ENCODE results near the gene RRAS2.
"Not testable (repeated sequence)": the region's sequence is repeated elsewhere in the genome, so short reads cannot be mapped to it uniquely, and the experiment has no call there.

The RRAS2 gene

DNA sequence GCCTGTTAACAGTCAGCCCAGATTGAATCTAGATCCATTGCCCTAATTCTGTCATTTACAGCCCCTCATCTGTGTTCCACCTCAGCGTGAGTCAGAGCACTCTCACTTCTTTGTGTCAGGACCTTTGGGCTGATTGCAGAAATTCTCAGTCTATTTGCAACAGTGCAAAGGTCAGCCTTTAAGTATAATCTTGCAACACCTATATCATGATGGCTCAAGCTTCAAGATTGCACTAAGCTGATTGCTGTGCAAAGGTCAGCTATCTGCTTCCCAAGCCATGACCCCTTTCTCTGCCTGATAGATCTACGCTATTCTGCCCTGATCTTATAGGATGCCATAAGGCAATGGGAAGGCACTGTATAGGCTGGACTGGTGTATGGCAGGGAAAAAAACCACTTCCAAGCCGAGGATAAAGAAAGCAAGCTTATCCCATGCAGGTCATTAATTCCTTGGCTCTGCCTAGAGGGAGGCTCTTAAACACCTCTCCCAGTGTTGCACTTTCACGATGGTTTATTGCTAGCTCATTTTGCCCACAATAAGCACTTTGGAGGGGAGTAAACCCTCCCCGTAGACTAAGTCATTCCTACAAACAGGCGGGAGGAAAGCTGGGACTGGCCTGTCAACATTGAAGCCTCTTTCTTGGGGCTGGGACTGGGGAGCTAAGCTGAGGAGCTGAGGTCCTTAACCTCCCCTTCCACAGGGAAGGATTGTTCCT, 100.6 kb downstream of the RRAS2 start:
- H3K4me1 ChIP-seq (ENCODE audit: control insufficient read depth, insufficient read depth, low read length) = peaks cover 36% of the 10 kb centered on the region
- H3K27me3 ChIP-seq (ENCODE audit: control insufficient read depth in 1 of 2, insufficient read depth in 2 of 2, low read length in 2 of 2) = no peaks in the 10 kb centered on the region
- no peak overlapping the region for H3K9ac ChIP-seq (ENCODE audit: low read length in 2 of 2)
- no peak overlapping the region for H3K27ac ChIP-seq (ENCODE audit: low read length)
- H3K36me3 ChIP-seq (ENCODE audit: control insufficient read depth in 2 of 2, insufficient read depth in 2 of 2, low read length in 2 of 2) = peaks cover 44 to 65% of the 10 kb centered on the region in 2 donors
- H3K4me3 ChIP-seq (ENCODE audit: low read length in 2 of 2) = no peak overlapping the region
- no peaks in the 10 kb centered on the region for H3K9me3 ChIP-seq (ENCODE audit: control insufficient read depth in 2 of 2, low read length in 2 of 2)

DNA sequence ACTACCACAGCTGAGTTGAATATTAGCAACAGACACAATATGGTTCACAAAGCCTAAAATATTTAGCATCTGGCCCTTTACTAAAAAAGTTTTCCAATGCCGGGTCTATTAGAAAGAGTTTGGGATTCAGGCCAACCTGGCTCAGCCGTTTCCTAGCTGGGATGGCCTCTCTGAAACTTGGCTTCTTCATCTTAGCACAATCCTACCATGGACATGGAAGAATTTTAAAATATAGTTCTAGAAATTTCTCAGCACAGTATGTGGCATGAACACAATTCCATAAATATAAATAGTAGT, 103.8 kb downstream of the RRAS2 start:
- no peaks in the 10 kb centered on the region for H3K27me3 ChIP-seq (ENCODE audit: control insufficient read depth in 1 of 2, insufficient read depth in 2 of 2, low read length in 2 of 2)
- H3K27ac ChIP-seq (ENCODE audit: low read length) = no peak overlapping the region
- H3K9me3 ChIP-seq (ENCODE audit: control insufficient read depth in 2 of 2, low read length in 2 of 2) = no peaks in the 10 kb centered on the region
- H3K4me1 ChIP-seq (ENCODE audit: control insufficient read depth, insufficient read depth, low read length) = peaks cover 28% of the 10 kb centered on the region
- H3K4me3 ChIP-seq (ENCODE audit: low read length in 2 of 2) = no peak overlapping the region
- no peak overlapping the region for H3K9ac ChIP-seq (ENCODE audit: low read length in 2 of 2)
- H3K36me3 ChIP-seq (ENCODE audit: control insufficient read depth in 2 of 2, insufficient read depth in 2 of 2, low read length in 2 of 2) = peaks cover 29 to 48% of the 10 kb centered on the region in 2 donors

DNA sequence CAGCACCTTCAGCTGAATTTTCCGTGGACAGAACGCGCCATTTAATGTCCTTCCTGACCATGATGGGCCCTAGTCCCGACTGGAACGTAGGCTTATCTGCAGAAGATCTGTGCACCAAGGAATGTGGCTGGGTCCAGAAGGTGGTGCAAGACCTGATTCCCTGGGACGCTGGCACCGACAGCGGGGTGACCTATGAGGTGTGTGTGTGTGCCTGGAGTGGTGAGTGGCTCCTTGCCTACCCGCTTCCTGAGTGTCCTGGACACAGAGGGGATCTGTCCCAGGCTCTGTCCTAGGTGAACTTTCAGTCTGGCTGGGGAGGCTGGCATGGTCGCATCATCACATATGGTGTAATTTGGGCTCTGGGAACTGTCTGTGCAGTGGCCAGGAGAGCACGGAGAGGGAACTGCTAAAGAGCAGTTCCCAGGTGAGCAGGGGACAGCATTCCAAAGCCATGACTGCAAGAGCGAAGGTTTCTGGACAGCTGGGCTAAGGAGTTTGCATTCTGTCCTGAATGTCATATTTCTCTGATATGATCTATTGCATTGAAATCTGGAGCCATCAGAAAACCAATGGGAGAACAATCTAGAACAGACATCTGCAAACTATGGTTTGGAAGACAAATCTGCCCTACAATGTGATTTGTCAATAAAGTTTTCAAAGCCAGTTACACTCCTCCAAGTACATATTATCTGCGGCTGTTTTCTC, 104.3 kb downstream of the RRAS2 start:
- no peaks in the 10 kb centered on the region for H3K9me3 ChIP-seq (ENCODE audit: control insufficient read depth in 2 of 2, low read length in 2 of 2)
- no peak overlapping the region for H3K4me3 ChIP-seq (ENCODE audit: low read length in 2 of 2)
- peaks cover 24% of the 10 kb centered on the region for H3K4me1 ChIP-seq (ENCODE audit: control insufficient read depth, insufficient read depth, low read length)
- H3K36me3 ChIP-seq (ENCODE audit: control insufficient read depth in 2 of 2, insufficient read depth in 2 of 2, low read length in 2 of 2) = peaks cover 26 to 45% of the 10 kb centered on the region in 2 donors
- no peaks in the 10 kb centered on the region for H3K27me3 ChIP-seq (ENCODE audit: control insufficient read depth in 1 of 2, insufficient read depth in 2 of 2, low read length in 2 of 2)
- no peak overlapping the region for H3K9ac ChIP-seq (ENCODE audit: low read length in 2 of 2)
- H3K27ac ChIP-seq (ENCODE audit: low read length) = no peak overlapping the region

GRCh38 chr11:14253840-14254239, 105.1 kb downstream of the RRAS2 start:
- peaks cover 24 to 38% of the 10 kb centered on the region in 2 donors for H3K36me3 ChIP-seq (ENCODE audit: control insufficient read depth in 2 of 2, insufficient read depth in 2 of 2, low read length in 2 of 2)
- no peak overlapping the region for H3K9ac ChIP-seq (ENCODE audit: low read length in 2 of 2)
- H3K4me1 ChIP-seq (ENCODE audit: control insufficient read depth, insufficient read depth, low read length) = peaks cover 29% of the 10 kb centered on the region
- H3K9me3 ChIP-seq (ENCODE audit: control insufficient read depth in 2 of 2, low read length in 2 of 2) = no peaks in the 10 kb centered on the region
- H3K27me3 ChIP-seq (ENCODE audit: control insufficient read depth in 1 of 2, insufficient read depth in 2 of 2, low read length in 2 of 2) = no peaks in the 10 kb centered on the region
- H3K4me3 ChIP-seq (ENCODE audit: low read length in 2 of 2) = no peak overlapping the region
- H3K27ac ChIP-seq (ENCODE audit: low read length) = no peak overlapping the region

DNA sequence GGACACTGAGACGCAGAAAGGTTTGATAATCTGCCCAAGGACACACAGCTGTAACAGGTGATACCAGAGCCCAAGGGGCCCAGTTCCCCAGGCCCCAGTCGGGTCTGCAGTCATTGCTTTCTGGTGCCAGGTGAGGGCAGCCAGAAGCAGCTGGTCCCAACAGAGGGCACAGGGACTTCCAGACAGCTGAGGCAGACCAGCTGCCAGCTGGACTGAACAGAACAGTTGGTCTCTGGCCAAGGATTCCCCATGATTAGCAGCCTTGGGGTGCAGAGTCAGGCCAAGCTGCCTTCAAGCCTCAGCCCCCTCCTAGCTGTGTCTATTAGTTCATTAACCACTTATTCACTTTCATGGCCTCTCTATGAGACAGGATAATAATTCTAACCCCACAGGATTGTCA, 105.6 kb downstream of the RRAS2 start:
- Histone ChIP-seq H3K36me3 (ENCODE audit: control insufficient read depth in 2 of 2, insufficient read depth in 2 of 2, low read length in 2 of 2) (peaks cover 22 to 36% of the 10 kb centered on the region in 2 donors), H3K4me1 (ENCODE audit: control insufficient read depth, insufficient read depth, low read length) (peaks cover 33% of the 10 kb centered on the region), H3K9me3 (ENCODE audit: control insufficient read depth in 2 of 2, low read length in 2 of 2) (no peaks in the 10 kb centered on the region), H3K27me3 (ENCODE audit: control insufficient read depth in 1 of 2, insufficient read depth in 2 of 2, low read length in 2 of 2) (no peaks in the 10 kb centered on the region), H3K4me3 (ENCODE audit: low read length in 2 of 2) (no peak overlapping the region), H3K27ac (ENCODE audit: low read length) (no peak overlapping the region), H3K9ac (ENCODE audit: low read length in 2 of 2) (no peak overlapping the region)

DNA sequence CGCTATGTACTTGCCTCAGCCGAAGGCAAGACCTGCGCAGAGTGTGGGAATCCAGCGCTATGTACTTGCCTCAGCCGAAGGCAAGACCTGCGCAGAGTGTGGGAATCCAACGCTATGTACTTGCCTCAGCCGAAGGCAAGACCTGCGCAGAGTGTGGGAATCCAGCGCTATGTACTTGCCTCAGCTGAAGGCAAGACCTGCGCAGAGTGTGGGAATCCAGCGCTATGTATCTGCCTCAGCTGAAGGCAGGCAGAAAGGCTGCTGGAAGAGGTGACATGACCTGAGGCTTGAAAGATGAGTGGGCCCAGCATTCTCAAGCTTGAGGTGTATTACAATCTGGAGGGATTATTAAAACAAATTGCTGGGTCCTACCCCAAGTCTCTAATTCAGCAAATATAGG, 106.5 kb downstream of the RRAS2 start:
- H3K4me3 ChIP-seq (ENCODE audit: low read length in 2 of 2); H3K27me3 ChIP-seq (ENCODE audit: control insufficient read depth in 1 of 2, insufficient read depth in 2 of 2, low read length in 2 of 2); H3K9ac ChIP-seq (ENCODE audit: low read length in 2 of 2); H3K9me3 ChIP-seq (ENCODE audit: control insufficient read depth in 2 of 2, low read length in 2 of 2); H3K27ac ChIP-seq (ENCODE audit: low read length): not testable (repeated sequence)
- H3K36me3 ChIP-seq (ENCODE audit: control insufficient read depth in 2 of 2, insufficient read depth in 2 of 2, low read length in 2 of 2) = peaks cover 14 to 27% of the 10 kb centered on the region in 2 donors
- peaks cover 30% of the 10 kb centered on the region for H3K4me1 ChIP-seq (ENCODE audit: control insufficient read depth, insufficient read depth, low read length)

- H3K27ac ChIP-seq (ENCODE audit: low read length) = no peak overlapping the region
Observed at GRCh38 chr11:14251754-14252153, 107.2 kb downstream of the RRAS2 start.

GRCh38 chr11:14249121-14249963, 109.6 kb downstream of the RRAS2 start:
- Histone ChIP-seq H3K4me3 (ENCODE audit: low read length in 2 of 2) (no peak overlapping the region), H3K27me3 (ENCODE audit: control insufficient read depth in 1 of 2, insufficient read depth in 2 of 2, low read length in 2 of 2) (no peaks in the 10 kb centered on the region), H3K36me3 (ENCODE audit: control insufficient read depth in 2 of 2, insufficient read depth in 2 of 2, low read length in 2 of 2) (peaks cover 0 to 10% of the 10 kb centered on the region in 2 donors), H3K4me1 (ENCODE audit: control insufficient read depth, insufficient read depth, low read length) (peaks cover 25% of the 10 kb centered on the region), H3K9ac (ENCODE audit: low read length in 2 of 2) (no peak overlapping the region), H3K27ac (ENCODE audit: low read length) (no peak overlapping the region), H3K9me3 (ENCODE audit: control insufficient read depth in 2 of 2, low read length in 2 of 2) (no peaks in the 10 kb centered on the region)

More at GRCh38 chr11:14251754-14252153, 107.2 kb downstream of the RRAS2 start:
- Histone ChIP-seq H3K9me3 (ENCODE audit: control insufficient read depth in 2 of 2, low read length in 2 of 2) (no peaks in the 10 kb centered on the region), H3K36me3 (ENCODE audit: control insufficient read depth in 2 of 2, insufficient read depth in 2 of 2, low read length in 2 of 2) (peaks cover 7 to 20% of the 10 kb centered on the region in 2 donors), H3K27me3 (ENCODE audit: control insufficient read depth in 1 of 2, insufficient read depth in 2 of 2, low read length in 2 of 2) (no peaks in the 10 kb centered on the region), H3K4me3 (ENCODE audit: low read length in 2 of 2) (no peak overlapping the region), H3K4me1 (ENCODE audit: control insufficient read depth, insufficient read depth, low read length) (peaks cover 30% of the 10 kb centered on the region), H3K9ac (ENCODE audit: low read length in 2 of 2) (no peak overlapping the region)

- H3K4me3 ChIP-seq (ENCODE audit: low read length in 2 of 2) = no peak overlapping the region
- H3K36me3 ChIP-seq (ENCODE audit: control insufficient read depth in 2 of 2, insufficient read depth in 2 of 2, low read length in 2 of 2) = peaks cover 0 to 13% of the 10 kb centered on the region in 2 donors
- H3K4me1 ChIP-seq (ENCODE audit: control insufficient read depth, insufficient read depth, low read length) = peaks cover 20% of the 10 kb centered on the region
- H3K27ac ChIP-seq (ENCODE audit: low read length) = no peak overlapping the region
- no peak overlapping the region for H3K9ac ChIP-seq (ENCODE audit: low read length in 2 of 2)
- no peaks in the 10 kb centered on the region for H3K27me3 ChIP-seq (ENCODE audit: control insufficient read depth in 1 of 2, insufficient read depth in 2 of 2, low read length in 2 of 2)
- no peaks in the 10 kb centered on the region for H3K9me3 ChIP-seq (ENCODE audit: control insufficient read depth in 2 of 2, low read length in 2 of 2)
Observed at GRCh38 chr11:14248580-14248981, 110.4 kb downstream of the RRAS2 start.

- Histone ChIP-seq H3K9ac (ENCODE audit: low read length in 2 of 2) (no peak overlapping the region), H3K36me3 (ENCODE audit: control insufficient read depth in 2 of 2, insufficient read depth in 2 of 2, low read length in 2 of 2) (peaks cover 0 to 11% of the 10 kb centered on the region in 2 donors), H3K4me3 (ENCODE audit: low read length in 2 of 2) (no peak overlapping the region), H3K27me3 (ENCODE audit: control insufficient read depth in 1 of 2, insufficient read depth in 2 of 2, low read length in 2 of 2) (no peaks in the 10 kb centered on the region), H3K4me1 (ENCODE audit: control insufficient read depth, insufficient read depth, low read length) (peaks cover 23% of the 10 kb centered on the region), H3K27ac (ENCODE audit: low read length) (no peak overlapping the region), H3K9me3 (ENCODE audit: control insufficient read depth in 2 of 2, low read length in 2 of 2) (no peaks in the 10 kb centered on the region)
Observed at GRCh38 chr11:14245444-14245843, 113.5 kb downstream of the RRAS2 start.
